Skeletal muscle cell (primary cell): ENCODE measurements around the gene NPM1.
A peak's percentile ranks its signal among the peaks of the same experiment; 100 is the strongest.

Experiments
- DNase-seq: peaks from one replicate; pipeline ENCODE4 v3.0.0-alpha.2; 2010; ENCODE audit warnings: low read depth
- H3K4me3 ChIP-seq: 2 replicates; pipeline ENCODE4 v1.5.1; 2011; ENCODE audit warnings: low read depth, mild to moderate bottlenecking, control low read depth, low read length, moderate library complexity

The NPM1 gene

DNA sequence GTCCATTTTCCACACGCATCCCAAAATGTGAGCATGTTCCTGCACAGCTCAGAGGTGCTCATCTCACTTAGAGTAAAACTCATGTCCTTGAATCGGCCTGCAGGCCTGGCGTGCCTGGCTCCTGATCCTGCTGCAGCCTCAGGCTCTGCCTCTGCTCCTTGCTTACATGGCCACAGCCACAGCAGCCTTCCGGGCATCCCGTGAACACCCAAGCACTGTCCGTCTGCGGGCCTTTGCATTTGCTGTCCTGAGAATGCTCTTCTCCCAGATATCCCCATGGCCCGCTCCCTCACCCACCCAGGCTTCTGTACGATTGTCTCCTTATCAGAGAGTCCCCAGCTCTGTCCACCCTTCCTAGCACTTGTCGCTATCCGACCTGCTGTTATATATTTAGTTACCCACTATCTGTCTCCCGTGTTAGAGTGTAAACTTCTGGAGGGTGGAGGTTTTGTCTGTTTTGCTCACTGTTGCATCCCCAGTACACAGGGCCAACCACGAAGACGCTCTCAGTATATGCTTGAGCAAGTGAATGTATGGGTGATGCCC is 53.7 kb downstream of the NPM1 start:
- DNase-seq: no peak
- H3K4me3 ChIP-seq: no peak overlapping the region

DNA sequence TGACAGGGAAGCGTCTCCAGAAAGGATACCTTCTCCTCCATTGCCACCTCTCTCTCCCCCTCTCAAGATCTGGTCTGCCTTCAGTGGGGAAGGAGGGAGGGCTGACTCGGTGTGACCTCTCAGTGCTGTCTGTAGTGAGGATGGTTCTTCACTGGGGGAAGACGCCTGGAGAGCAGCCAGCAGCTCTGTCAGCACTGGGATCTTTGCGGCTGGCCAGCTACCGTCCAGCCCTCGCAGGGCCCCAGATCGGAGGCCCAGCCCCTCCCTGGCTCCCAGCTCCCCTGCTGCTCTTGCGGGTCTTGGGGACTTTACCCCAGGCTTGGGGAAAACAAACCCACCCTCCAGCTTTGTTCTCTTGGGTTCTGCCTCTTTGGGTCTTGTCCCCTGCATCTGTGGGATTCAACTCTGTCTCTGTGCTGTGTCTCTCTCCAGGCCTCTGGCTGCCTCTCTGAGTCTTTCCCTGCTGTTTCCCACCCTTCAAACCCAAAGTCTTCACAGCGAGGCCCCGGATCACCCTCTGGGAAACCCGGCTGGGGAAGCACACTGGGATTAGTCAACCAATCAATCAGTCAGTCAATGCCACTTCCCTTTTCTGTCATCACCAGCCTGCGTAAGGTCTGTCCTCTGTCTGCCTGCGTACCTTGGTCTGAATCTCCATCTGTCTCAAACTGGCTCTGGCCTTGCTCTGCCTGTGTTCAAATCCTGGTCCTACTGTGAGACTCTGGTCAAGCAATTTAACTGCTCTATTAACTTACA is 54.8 kb downstream of the NPM1 start:
- no peak overlapping the region for H3K4me3 ChIP-seq
- DNase-seq: peak; percentile 56

DNA sequence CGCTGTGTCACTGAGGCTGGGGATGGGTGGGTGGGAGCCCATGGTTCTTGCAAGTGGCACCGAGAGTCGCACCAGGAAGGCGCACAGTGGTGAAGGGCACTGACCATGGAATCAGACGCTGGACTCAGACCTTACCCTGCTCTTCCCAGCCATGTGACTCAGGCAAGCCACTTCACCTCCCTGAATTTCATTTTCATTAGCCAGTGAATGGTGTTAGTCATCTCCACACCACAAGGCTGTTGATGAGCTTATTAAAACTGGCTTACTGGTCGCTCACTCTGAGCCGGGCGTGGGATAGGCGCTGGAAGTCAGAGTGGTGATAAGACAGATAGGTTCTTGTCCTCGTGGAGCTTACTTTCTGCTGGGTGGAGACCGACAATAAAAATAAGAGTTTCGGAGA is 56.9 kb downstream of the NPM1 start:
- DNase-seq: no peak

DNA sequence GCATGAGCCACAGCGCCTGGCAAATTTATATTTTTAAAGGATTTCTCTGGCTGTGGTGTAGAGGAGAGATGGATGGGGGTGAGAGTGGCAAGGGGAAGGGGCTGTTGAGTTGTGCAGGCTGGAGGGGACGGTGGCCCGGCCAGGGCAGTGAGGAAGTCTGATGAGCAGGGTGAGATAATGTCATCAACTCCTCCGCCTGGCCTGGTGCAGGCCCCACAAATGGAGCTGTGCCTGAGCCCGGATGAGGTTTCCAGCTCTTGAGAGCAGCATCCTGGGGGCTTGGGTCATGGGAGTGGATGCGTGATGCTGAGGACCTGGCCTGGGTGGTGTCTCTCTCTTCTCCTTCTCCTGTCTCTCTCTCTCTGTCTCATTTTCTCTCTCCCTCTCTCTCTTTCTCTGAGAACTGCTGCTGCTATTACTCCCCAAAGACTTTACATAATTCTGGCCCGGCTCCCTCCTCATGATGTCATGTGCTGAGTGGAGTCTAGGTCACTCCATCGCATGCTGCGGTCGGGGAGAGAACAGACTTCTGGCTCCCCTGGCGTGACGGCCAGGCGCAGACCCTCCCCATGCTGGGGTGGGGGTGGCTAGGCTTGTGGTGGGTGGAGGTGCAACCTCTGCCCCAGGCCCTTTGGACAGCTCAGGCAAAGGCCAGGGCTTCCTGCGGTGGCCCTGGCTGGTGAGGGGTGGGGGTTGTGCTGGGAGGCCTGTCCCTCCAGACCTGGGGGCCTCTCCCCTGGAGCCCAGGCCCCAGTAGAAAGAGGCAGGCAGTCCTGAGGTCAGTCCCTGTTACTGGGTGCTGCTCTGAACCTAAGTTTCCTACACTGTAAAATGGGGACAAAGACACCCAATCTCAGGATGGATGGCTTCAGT is 58.2 kb downstream of the NPM1 start:
- peak; percentile 87 for DNase-seq
- no peak overlapping the region for H3K4me3 ChIP-seq

More for the DNA sequence above, 56.9 kb downstream of the NPM1 start:
- no peak overlapping the region for H3K4me3 ChIP-seq

DNA sequence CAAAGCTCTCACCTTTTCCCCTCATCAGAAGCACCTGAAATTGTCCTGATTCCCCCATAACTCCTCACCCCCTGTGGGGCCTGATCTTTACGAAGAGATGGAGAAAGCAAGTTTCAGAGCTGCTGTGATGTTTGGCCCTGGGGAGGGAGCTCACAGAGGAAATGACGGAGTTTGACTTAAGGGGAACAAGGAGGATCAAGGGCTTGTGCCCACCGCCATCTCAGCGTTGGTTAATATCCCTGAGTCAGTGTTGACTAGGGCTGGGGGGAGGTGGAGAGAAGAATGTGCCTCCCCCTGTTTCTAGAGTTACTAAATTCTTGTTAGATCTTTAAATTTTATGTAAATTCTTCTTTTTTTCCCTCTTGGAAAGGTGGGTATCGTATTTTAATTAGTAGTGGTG is 59.6 kb downstream of the NPM1 start:
- no peak overlapping the region for H3K4me3 ChIP-seq
- DNase-seq: peak; percentile 56

DNA sequence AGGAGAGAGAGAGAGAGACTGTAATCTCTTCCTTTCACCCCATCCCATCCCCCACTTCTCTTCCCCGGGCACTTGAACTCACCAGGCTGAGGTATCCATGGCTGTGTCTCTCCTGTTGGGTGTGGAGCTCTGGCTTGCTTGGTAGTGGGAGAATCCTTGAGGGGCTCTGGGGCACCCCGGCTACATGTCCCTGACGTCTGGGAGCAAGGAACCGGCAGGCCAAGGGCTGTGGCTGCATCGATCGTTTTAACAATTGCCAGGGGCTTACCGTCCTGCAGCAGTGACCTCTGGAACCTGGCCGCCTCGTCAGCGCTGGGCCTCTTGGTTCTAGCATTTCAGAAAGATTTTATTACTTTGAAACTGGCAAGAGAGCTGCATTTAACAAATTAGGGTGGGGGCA is 61.8 kb downstream of the NPM1 start:
- DNase-seq: no peak
- no peak overlapping the region for H3K4me3 ChIP-seq

DNA sequence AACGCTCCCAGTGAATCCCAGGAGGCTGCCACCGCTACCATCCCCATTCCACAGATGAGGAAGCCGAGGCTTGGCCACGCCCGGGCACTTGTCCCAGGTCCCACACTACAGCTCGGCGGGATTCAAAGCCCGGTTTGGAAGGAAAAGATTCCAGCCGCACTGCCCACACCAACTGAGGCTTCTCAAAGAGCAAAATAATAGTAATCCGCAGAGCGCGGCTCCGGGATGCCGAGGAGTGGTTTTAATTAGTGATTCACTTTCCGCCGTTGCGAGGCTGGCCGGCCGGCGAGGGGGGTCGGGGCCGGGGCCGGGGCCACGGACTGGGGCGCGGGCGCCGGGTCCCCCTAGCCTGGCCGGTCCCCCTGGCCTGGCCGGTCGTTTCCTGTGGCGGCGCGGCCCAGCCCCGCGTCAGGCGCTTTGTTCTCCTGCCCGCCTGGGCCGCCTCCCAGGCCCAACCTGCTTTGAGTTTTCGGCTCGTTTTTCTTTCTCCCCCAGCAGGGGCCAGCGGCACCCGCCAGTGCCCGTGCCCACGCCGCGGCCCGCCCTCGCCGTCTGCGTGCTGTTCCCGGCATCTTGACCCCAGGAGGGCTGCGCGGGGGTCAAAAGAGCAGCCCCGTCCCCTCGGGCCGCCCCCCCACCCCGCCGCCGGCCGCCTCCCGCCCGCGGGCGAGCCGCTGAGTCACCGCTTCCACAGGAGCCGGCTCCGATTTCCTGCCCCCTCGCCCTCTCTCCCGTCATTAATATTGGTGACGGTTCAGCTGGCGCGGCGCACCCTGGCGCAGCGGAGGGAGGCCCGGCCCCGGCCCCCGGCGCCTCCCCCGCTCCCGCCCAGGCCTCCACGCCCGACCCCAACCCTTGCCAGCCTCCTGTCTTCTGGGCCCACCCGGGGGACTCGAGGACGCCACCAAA is 63.0 kb downstream of the NPM1 start:
- H3K4me3 ChIP-seq: peak overlapping the region; percentile 34
- DNase-seq: peak; percentile 38

DNA sequence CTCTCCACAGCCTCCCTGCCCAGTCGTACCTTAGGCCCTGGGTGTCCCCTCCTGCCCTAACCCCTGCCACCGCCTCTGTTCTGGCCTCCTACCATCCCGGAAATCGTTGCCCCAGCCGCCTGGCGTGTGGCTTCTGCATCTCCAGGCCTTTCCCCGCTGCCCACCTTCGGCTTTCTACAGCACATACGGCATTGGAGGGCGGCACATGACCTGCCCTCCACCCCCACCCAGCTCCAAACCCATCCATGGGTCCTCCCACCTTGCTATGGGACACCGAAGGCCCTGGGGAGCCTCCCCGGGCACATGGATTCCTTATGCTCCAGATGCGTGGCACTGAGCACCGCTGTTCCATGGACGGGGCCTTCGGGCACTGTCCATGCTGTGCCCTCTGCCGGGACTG is 63.8 kb downstream of the NPM1 start:
- DNase-seq: no peak
- no peak overlapping the region for H3K4me3 ChIP-seq

DNA sequence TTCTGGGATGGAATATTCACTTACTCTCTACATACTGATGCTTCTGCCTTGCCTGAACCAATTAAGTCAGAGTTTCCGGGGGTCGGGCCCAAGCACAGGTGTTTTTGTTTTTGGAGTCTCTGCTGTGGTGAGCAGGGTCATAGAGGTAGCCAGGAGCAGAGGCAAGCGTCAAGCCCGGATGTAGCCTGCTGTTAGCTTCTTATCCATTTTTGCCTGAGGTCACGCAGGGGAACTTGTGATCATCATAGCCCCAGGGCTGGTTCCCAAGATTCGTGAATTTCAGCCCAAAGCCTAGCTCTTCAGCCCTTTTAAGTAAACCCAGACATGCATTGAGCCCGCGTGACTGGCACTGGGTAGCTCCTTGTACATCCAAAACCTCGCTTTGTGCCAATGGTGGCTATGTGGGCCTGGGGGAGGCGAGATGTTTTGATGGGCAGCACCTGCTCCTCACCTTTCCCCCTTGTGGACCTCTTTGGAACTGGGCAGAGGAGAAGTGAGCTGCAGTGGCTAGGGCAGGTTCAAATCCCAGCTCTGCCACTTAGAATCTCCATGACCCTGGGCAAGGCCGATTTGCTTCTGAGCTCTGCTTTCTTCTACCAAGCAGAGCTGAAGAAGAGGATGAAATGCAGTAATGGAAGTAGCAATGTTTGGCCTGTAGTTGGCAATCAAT is 65.5 kb downstream of the NPM1 start:
- H3K4me3 ChIP-seq: no peak overlapping the region
- DNase-seq: no peak

DNA sequence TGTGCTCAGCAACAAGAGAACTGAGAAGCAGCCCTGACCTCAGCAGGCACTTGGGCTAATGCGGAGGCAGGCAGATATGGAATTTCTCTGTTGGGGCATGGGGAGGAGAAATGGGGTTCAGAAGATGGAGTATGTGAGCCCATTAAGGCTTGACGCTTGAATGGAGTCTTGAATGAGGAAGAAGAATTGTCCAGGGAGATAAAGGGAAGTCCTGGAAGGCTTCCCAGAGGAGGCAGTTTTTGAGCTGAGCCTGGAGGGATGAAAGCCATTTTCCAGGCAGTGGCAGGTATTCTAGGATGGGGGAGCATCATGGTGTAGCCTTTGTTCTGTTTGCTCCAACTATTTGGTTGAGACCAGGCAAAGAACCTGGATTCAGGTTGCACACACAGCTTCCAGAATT is 66.3 kb downstream of the NPM1 start:
- DNase-seq: no peak
- H3K4me3 ChIP-seq: no peak overlapping the region

DNA sequence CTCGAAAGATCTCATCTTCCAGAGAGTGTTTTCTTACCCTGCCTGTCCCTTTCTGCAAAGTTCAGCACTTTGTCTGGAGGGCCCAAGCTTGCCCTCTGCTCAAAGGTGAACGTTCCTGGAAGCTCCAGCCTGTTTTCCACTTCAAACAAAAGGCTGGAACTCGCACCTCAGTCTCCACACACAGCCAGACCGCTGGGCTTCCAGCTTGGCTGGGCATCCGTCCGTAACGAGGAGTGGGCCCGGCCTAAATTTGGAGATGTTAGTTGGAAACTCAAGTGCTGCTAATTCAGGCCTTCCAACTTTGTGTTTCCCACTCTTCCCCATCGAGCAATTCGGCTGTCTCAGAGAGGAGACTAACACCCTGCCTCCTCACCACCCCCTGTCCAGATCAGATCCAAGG is 66.9 kb downstream of the NPM1 start:
- DNase-seq: no peak
- H3K4me3 ChIP-seq: no peak overlapping the region

DNA sequence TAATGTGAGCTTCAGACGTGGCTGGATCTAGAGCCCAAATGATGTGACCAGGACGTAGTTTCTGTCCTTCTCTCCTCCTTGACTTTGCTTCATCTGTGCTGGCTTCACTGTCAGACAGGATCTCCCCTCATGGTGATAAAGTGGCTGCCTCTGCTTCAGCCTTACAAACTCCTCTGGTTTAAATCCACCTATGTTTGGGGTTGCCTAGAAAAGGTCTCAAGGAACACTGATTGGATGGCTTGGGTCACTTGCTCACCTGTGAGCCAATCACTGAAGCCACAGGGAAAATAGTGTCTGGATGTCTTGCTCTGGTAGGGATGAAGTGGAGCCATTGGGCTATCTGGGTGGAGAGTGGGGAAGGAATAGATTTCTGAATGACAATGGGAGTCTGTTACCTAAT is 67.9 kb downstream of the NPM1 start:
- no peak for DNase-seq
- no peak overlapping the region for H3K4me3 ChIP-seq

DNA sequence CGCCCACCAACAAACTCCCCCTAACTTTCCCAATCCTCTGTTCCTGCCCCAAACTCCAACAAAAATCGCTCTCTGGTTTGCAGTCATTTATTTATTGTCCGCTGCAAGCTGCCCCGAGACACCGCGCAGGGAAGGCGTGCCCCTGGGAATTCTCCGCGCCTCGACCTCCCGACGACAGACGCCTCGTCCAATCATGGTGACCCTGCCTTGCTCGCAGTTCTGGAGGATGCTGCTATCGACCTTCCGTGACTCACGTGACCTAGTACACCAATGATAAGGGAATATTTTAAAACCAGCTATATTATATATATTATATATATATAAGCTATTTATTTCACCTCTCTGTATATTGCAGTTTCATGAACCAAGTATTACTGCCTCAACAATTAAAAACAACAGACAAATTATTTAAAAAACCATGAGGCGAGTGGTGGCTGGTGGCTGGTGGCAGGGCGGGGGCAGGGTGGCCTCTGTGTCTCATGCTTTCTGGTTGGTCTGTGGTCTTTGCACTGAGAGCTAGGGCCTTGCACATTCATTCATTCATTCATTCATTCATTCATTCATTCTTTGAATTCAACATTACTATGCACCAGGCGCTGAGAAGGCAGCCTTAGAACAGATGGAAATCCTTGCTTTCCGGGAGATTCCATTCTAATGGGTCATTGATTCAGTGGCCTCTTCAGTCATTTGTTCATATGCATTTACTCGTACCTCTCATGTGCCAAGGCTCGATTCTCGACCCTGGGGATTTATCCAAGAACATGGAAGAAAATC is 69.7 kb downstream of the NPM1 start:
- H3K4me3 ChIP-seq: no peak overlapping the region
- no peak for DNase-seq

DNA sequence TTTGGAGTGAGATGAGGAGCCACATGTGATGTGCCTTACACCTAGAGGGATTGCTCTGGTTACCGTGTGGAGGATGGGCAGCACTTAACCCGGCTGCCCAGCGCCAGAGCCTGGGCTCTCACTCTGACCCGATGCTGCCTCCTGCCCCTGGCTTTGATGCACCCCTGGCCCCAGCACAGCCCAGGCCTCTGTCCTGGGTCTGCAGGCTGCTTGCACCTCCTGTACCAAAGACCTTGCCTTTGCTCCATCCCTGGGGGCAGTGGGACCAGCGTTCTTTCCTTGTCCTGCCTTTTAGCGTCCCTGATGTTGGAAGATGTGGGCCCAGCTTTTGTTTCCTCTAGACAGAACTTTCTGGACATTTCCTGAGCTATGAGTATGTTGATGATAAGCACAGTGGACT is 72.2 kb downstream of the NPM1 start:
- no peak for DNase-seq
- no peak overlapping the region for H3K4me3 ChIP-seq
